Osteoblast (primary cell): ENCODE data around the gene GPATCH1. TPM values are rescaled to one million over a fixed set of nuclear protein-coding genes. Genes with fewer than 3 reads are reported as not detected.
A peak's percentile ranks its signal among the peaks of the same experiment; 100 is the strongest.

Experiments used
- DNase-seq: peaks from one replicate; pipeline ENCODE4 v3.0.0; 2011; ENCODE audit warnings: low spot score, mixed read lengths; ENCODE audit not compliant: insufficient read length; ENCODE audit errors: missing footprints
- H2AFZ ChIP-seq: 2 replicates; pipeline ENCODE4 v1.6.0; 2011; ENCODE audit warnings: mild to moderate bottlenecking, low read length
- H3K27ac ChIP-seq: 2 replicates; pipeline ENCODE4 v1.5.1; 2011; ENCODE audit warnings: mild to moderate bottlenecking, low read depth, low read length, moderate library complexity
- H3K27me3 ChIP-seq: 2 replicates; pipeline ENCODE4 v1.6.0; 2012; ENCODE audit warnings: mild to moderate bottlenecking, control low read depth, inconsistent platforms, low read length, moderate library complexity; ENCODE audit not compliant: insufficient read depth
- H3K36me3 ChIP-seq: 2 replicates; pipeline ENCODE4 v1.5.1; 2011; ENCODE audit warnings: mild to moderate bottlenecking, low read length, control low read depth, moderate library complexity; ENCODE audit not compliant: insufficient read depth
- H3K4me1 ChIP-seq: 2 replicates; pipeline ENCODE4 v1.5.1; 2011; ENCODE audit warnings: mild to moderate bottlenecking, low read length, control low read depth, moderate library complexity; ENCODE audit not compliant: insufficient read depth
- H3K4me2 ChIP-seq: 2 replicates; pipeline ENCODE4 v1.6.0; 2011; ENCODE audit warnings: mild to moderate bottlenecking, low read length; ENCODE audit not compliant: insufficient read depth
- H3K4me3 ChIP-seq: fragments of 200-600 bp; sonication (generic); 3 replicates; pipeline ENCODE4 v1.5.1; 2012; ENCODE audit warnings: mild to moderate bottlenecking, low read length, inconsistent platforms; ENCODE audit not compliant: insufficient read depth
- H3K79me2 ChIP-seq: 2 replicates; pipeline ENCODE4 v1.6.0; 2012; ENCODE audit warnings: mild to moderate bottlenecking, low read length, control low read depth, inconsistent platforms; ENCODE audit not compliant: insufficient read depth
- H3K9me3 ChIP-seq: 2 replicates; pipeline ENCODE4 v1.5.1; 2011; ENCODE audit warnings: low read depth, low read length, control low read depth
- H4K20me1 ChIP-seq: 2 replicates; pipeline ENCODE4 v1.6.0; 2012; ENCODE audit warnings: mild to moderate bottlenecking, low read length, control low read depth; ENCODE audit not compliant: insufficient read depth
- CTCF ChIP-seq: IDR thresholded peaks from 2 replicates; pipeline ENCODE4 v1.5.1; 2011; ENCODE audit warnings: mild to moderate bottlenecking, low read depth, low read length, moderate library complexity; ENCODE audit errors: extremely low read depth
- total RNA-seq: library from RNA; depleted of rRNA; stranded (reverse); fragments of >200 nt; gene quantifications from 2 replicates; pipeline ENCODE4 v1.2.3, GENCODE V29; 2012

Gene GPATCH1
- total RNA-seq, 1 donor, result 6.2 TPM

GRCh38 chr19:33063356-33063752, 17.6 kb upstream of the GPATCH1 start:
- TF ChIP-seq CTCF, result no peak
- Histone ChIP-seq H3K4me1 (no peaks in the 10 kb centered on the region), H3K4me2 (no peak overlapping the region), H2AFZ (no peak overlapping the region), H3K27ac (no peak overlapping the region), H4K20me1 (no peaks in the 10 kb centered on the region), H3K27me3 (peaks cover 14% of the 10 kb centered on the region), H3K79me2 (no peaks in the 10 kb centered on the region), H3K36me3 (no peaks in the 10 kb centered on the region), H3K9me3 (no peaks in the 10 kb centered on the region), H3K4me3 (no peak overlapping the region)
- DNase-seq, result peak; percentile 71

- Histone ChIP-seq H3K27me3 (peaks cover 14% of the 10 kb centered on the region), H3K36me3 (no peaks in the 10 kb centered on the region), H2AFZ (peak overlapping the region; percentile 6), H3K27ac (no peak overlapping the region), H3K4me3 (no peak overlapping the region), H4K20me1 (no peaks in the 10 kb centered on the region), H3K79me2 (no peaks in the 10 kb centered on the region), H3K4me1 (no peaks in the 10 kb centered on the region), H3K4me2 (peak overlapping the region; percentile 45), H3K9me3 (no peaks in the 10 kb centered on the region)
- TF ChIP-seq CTCF, result no peak
- DNase-seq, result peak; percentile 79
Measured at GRCh38 chr19:33063753-33064457, 17.1 kb upstream of the GPATCH1 start.

- no peaks in the 10 kb centered on the region for H3K79me2 ChIP-seq
- no peaks in the 10 kb centered on the region for H3K4me1 ChIP-seq
- H2AFZ ChIP-seq, result no peak overlapping the region
- TF ChIP-seq CTCF, result no peak
- H3K9me3 ChIP-seq, result no peaks in the 10 kb centered on the region
- H3K4me2 ChIP-seq, result peak overlapping the region; percentile 45
- no peaks in the 10 kb centered on the region for H4K20me1 ChIP-seq
- DNase-seq, result peak; percentile 81
- no peaks in the 10 kb centered on the region for H3K36me3 ChIP-seq
- H3K27me3 ChIP-seq, result peaks cover 14% of the 10 kb centered on the region
- no peak overlapping the region for H3K4me3 ChIP-seq
- no peak overlapping the region for H3K27ac ChIP-seq
Measured at GRCh38 chr19:33064458-33064791, 16.6 kb upstream of the GPATCH1 start.

- Histone ChIP-seq H3K4me3 (peak within 1 kb of the TSS; percentile 30), H3K27me3 (peaks cover 14% of the 10 kb centered on the region), H3K79me2 (no peaks in the 10 kb centered on the region), H3K36me3 (no peaks in the 10 kb centered on the region), H3K9me3 (no peaks in the 10 kb centered on the region), H3K4me2 (peak within 1 kb of the TSS; percentile 45), H3K4me1 (no peaks in the 10 kb centered on the region), H3K27ac (no peak within 1 kb of the TSS), H4K20me1 (no peaks in the 10 kb centered on the region), H2AFZ (peak within 1 kb of the TSS; percentile 35)
- TF ChIP-seq CTCF, result no peak
- peak; percentile 96 for DNase-seq
Measured at GRCh38 chr19:33064792-33065550, 16.0 kb upstream of the GPATCH1 start, which contains the start of gene RHPN2. RHPN2 (minus strand) TSS chr19:33064888; CDS start chr19:33064852, 36 bp downstream.
